AG04450 (cell line): Measurements from ENCODE around the gene EEF1AKMT2. TPM values are rescaled to one million over a fixed set of nuclear protein-coding genes. Genes with fewer than 3 reads are reported as not detected.

ENCODE experiments used
- CTCF ChIA-PET: fragments of 300-600, 350-600 bp; formaldehyde crosslinking; extraction: SDS; loops from one replicate; lab custom pipeline; 2022; ENCODE audit warnings: antibody characterized with exemption, inconsistent platforms; lab: Charles Lee
- POLR2A ChIA-PET: fragments of 350-600 bp; formaldehyde crosslinking; extraction: SDS; loops from one replicate; lab custom pipeline; 2021; ENCODE audit warnings: antibody characterized with exemption, inconsistent platforms; lab: Yijun Ruan, JAX
- DNase-seq: peaks from one replicate; pipeline ENCODE4 v3.0.0-alpha.2; 2011; ENCODE audit warnings: low read depth, low spot score
- H3K27ac ChIP-seq: one replicate; pipeline ENCODE4 v1.5.1; 2012; ENCODE audit warnings: low read depth, low read length, control low read depth
- H3K27me3 ChIP-seq: one replicate; pipeline ENCODE4 v1.6.0; 2012; ENCODE audit warnings: low read length; ENCODE audit not compliant: control insufficient read depth, insufficient read depth
- H3K4me3 ChIP-seq: 2 replicates; pipeline ENCODE4 v1.5.1; 2011; ENCODE audit warnings: mild to moderate bottlenecking, low read depth, low read length, control low read depth
- H3K9me3 ChIP-seq: 2 replicates; pipeline ENCODE4 v1.5.1; 2012; ENCODE audit warnings: low read length; ENCODE audit not compliant: control insufficient read depth, insufficient read depth
- polyA plus RNA-seq: library from polyadenylated mRNA; depleted of rRNA; stranded (reverse); fragments of >200 nt; gene quantifications from 2 replicates; pipeline ENCODE4 v1.2.3, GENCODE V29; 2011
- TF ChIP-seq, protein P1 (sequence below): IDR thresholded peaks from 2 replicates; pipeline ENCODE4 v1.5.1; 2011; ENCODE audit warnings: low read depth, low read length, control low read depth, inconsistent platforms

Gene EEF1AKMT2
- polyA plus RNA-seq, 1 experiment, result 24.0 TPM

DNA sequence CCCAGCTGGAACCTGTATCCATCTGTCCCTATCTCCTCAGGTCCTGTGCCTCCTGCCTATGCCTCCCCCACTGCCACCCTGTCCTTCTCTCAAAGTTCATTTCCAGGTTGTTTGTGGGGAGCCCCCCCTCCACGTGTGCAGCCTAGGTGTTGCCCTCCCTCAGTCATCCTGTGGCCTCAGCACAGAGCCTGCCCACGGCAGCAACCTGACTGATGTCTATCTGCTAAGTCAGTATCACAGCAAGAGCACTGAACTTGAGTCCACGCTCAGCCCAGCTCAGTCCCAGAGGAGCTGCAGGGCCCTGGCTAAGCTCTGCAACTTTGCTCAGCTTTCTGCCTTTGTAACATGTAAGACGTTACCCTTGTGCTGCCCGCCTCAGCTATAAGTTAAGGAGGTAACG, 76.2 kb downstream of the EEF1AKMT2 start:
- H3K27ac ChIP-seq, result no peak overlapping the region
- ChIA-PET CTCF (no interaction called here), POLR2A (no interaction called here)
- no peak for DNase-seq
- H3K27me3 ChIP-seq, result no peaks in the 10 kb centered on the region
- H3K9me3 ChIP-seq, result no peaks in the 10 kb centered on the region
- TF ChIP-seq, protein P1, sequence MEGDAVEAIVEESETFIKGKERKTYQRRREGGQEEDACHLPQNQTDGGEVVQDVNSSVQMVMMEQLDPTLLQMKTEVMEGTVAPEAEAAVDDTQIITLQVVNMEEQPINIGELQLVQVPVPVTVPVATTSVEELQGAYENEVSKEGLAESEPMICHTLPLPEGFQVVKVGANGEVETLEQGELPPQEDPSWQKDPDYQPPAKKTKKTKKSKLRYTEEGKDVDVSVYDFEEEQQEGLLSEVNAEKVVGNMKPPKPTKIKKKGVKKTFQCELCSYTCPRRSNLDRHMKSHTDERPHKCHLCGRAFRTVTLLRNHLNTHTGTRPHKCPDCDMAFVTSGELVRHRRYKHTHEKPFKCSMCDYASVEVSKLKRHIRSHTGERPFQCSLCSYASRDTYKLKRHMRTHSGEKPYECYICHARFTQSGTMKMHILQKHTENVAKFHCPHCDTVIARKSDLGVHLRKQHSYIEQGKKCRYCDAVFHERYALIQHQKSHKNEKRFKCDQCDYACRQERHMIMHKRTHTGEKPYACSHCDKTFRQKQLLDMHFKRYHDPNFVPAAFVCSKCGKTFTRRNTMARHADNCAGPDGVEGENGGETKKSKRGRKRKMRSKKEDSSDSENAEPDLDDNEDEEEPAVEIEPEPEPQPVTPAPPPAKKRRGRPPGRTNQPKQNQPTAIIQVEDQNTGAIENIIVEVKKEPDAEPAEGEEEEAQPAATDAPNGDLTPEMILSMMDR, result no peak
- H3K4me3 ChIP-seq, result no peak overlapping the region

DNA sequence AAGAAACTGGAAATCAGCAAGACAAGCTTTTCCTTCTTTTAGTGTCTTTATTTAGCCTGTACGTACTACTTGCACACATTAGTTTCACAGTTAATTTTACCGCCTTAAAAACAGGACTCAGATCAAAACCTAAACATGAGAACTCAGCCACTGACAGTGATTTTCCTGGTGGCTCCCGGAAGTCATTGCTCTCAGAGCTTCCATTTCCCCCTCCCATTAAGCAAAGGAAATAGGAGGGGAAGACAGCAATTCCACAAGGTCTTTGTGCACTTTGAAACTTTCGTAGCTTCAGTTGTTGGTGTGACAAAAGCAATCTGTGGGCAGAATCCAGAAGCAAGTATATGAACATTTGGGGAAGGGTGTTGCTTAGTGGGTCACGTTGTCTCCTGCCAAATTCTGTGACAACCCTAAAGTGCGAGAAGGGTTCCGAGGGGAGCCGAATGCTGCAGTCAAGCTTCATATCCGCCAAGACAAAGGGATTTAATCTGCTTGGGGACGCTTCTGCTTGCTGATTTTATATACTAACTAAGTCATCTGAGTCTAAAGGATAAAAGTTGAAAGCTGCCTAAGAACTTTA, 77.9 kb downstream of the EEF1AKMT2 start:
- POLR2A ChIA-PET, result no interaction called here
- Histone ChIP-seq H3K9me3 (no peaks in the 10 kb centered on the region; the same call in 1 of the 2 replicates), H3K27ac (no peak overlapping the region), H3K4me3 (no peak overlapping the region), H3K27me3 (no peaks in the 10 kb centered on the region)
- no peak for DNase-seq
- CTCF ChIA-PET, result no interaction called here
- TF ChIP-seq, protein P1, result no peak

DNA sequence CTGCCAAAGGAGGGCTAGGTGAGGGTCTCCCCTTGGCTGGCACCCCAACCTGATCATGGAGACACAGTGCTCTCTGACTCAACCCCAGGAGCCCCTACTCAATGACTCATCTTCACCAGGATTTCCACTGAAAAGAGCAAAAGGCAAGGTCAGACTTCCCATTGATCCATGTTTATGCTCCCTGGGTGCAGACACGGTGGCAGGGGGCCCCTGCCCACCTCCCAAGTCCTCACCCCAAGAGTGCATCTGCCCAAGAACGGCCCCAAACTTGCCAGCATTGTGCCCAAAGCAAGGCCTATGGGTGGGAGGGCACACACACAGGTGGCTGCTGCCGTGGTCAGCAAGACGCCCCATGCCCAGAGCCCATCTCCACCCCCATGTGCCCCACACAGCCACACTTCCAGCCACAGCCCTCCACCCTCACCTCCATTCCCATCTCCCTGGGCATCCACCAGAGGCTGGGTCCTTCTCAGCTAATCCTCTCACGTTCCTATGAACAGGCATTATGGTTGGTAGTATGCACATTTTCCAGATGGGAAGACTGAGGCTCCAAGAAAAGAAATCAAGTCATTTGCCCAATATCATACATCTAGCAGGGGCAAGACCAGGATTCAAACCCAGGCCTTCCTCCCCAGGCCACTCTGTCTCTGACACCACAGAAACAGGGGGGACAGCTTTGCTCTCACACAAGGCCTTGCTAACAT, 78.8 kb downstream of the EEF1AKMT2 start:
- ChIA-PET CTCF (no interaction called here), POLR2A (no interaction called here)
- TF ChIP-seq, protein P1, result no peak
- H3K27ac ChIP-seq, result no peak overlapping the region
- no peak overlapping the region for H3K4me3 ChIP-seq
- no peaks in the 10 kb centered on the region for H3K27me3 ChIP-seq
- DNase-seq, result no peak
- H3K9me3 ChIP-seq, result no peaks in the 10 kb centered on the region; the same call in 1 of the 2 replicates

DNA sequence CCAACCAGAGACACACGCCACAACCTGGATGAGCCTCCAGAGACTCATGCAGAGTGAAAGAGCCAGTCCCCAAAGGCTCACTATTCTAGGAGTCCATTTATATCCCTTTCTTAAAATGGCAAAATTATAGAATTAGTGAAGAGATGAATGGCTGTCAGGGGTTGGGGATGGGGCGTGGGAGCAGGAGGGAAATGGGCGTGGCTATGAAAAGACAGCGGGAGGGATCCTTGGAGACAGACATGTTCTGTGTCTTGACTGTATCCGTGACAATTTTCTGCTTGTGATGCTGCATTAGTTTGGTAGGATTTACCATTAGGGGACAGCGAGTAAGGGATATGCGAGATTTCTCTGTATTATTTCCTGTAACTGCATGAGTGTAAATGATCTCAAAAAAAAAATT, 80.5 kb downstream of the EEF1AKMT2 start:
- no peak overlapping the region for H3K27ac ChIP-seq
- ChIA-PET POLR2A (no interaction called here), CTCF (no interaction called here)
- H3K27me3 ChIP-seq, result no peaks in the 10 kb centered on the region
- TF ChIP-seq, protein P1, result no peak
- H3K4me3 ChIP-seq, result no peak overlapping the region
- DNase-seq, result no peak
- no peaks in the 10 kb centered on the region; the same call in 1 of the 2 replicates for H3K9me3 ChIP-seq

DNA sequence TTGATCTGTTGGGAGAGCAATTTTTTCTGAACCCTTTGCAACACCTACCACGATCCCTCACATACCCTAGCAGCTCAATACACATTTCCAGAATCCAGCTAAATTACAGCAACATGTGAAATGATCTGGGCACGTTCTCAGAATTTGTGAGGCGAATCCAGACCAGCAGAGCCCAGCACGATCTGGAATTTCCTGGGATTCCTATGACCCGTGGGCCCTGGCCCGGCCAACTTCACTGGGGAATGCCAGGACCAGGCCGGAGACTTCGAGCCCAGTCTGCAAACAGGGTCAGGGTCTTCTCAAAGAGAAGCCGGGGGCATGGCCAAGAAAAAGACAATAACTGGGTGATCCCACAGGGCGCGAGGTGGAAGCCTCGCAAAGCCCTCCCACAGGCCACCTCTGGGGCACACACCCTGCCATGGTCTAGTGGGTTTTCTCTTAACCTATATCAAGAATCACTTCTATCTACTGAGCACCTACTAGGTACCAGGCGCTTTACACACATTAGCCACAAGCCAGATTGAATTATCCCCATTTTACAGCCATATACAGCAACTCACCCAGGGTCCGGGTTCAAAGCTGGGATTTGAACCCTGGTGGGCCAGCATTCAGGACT, 81.3 kb downstream of the EEF1AKMT2 start:
- TF ChIP-seq, protein P1, result no peak
- H3K27ac ChIP-seq, result no peak overlapping the region
- H3K27me3 ChIP-seq, result no peaks in the 10 kb centered on the region
- ChIA-PET POLR2A (no interaction called here), CTCF (no interaction called here)
- H3K4me3 ChIP-seq, result no peak overlapping the region
- no peak for DNase-seq
- no peaks in the 10 kb centered on the region; the same call in 1 of the 2 replicates for H3K9me3 ChIP-seq
